SJSA1 (cell line): Measurements from ENCODE around the gene STXBP5L. TPM values are rescaled to one million over a fixed set of nuclear protein-coding genes. Genes with fewer than 3 reads are reported as not detected.
"Not testable (repeated sequence)": the region's sequence is repeated elsewhere in the genome, so short reads cannot be mapped to it uniquely, and the experiment has no call there.

Experiments
- DNase-seq, 2 experiments: peaks; one replicate each; pipeline ENCODE4 v3.0.0-alpha.2; 2015 to 2020; ENCODE audit warnings: low spot score in 2 of 2, low read depth in 1 of 2
- H3K27ac ChIP-seq: fragments of 250-450 bp; sonication (Bioruptor Pico); 2 replicates; pipeline ENCODE4 v1.5.1; 2020; ENCODE audit warnings: mild to moderate bottlenecking, moderate library complexity
- H3K27me3 ChIP-seq: fragments of 250-450 bp; sonication (Bioruptor Pico); replicated peaks from 2 replicates; pipeline ENCODE4 v1.5.1; 2020; ENCODE audit warnings: mild to moderate bottlenecking, moderate library complexity
- H3K36me3 ChIP-seq: fragments of 250-450 bp; sonication (Bioruptor Pico); 2 replicates; pipeline ENCODE4 v1.5.1; 2020; ENCODE audit warnings: mild to moderate bottlenecking
- H3K4me1 ChIP-seq: fragments of 250-450 bp; sonication (Bioruptor Pico); replicated peaks from 2 replicates; pipeline ENCODE4 v1.6.1; 2021; ENCODE audit warnings: mild to moderate bottlenecking
- H3K4me3 ChIP-seq: fragments of 250-450 bp; sonication (Bioruptor Pico); 2 replicates; pipeline ENCODE4 v1.5.1; 2020; ENCODE audit warnings: mild to moderate bottlenecking
- H3K9me3 ChIP-seq: fragments of 250-450 bp; sonication (Bioruptor Pico); replicated peaks from 2 replicates; pipeline ENCODE4 v1.5.1; 2020; ENCODE audit warnings: mild to moderate bottlenecking
- total RNA-seq: library from RNA; depleted of rRNA; stranded (reverse); fragments of >200 nt; shearing (Covaris generic); gene quantifications from 2 replicates; pipeline ENCODE4 v1.2.3, GENCODE V29; 2014; rRNA removed

STXBP5L gene
- 0.03 TPM in 1 of 2 replicates, not detected in the other for total RNA-seq

GRCh38 chr3:120908030-120908794 is at the start of gene STXBP5L:
Gene STXBP5L, plus strand, starts transcription at chr3:120908205. Its CDS starts 1,374 bp downstream, at chr3:120909579.
- no peaks in the 10 kb centered on the region for H3K36me3 ChIP-seq
- no peak within 1 kb of the TSS for H3K27ac ChIP-seq
- peaks cover 42% of the 10 kb centered on the region for H3K27me3 ChIP-seq
- H3K4me1 ChIP-seq, result peaks cover 9% of the 10 kb centered on the region
- peak within 1 kb of the TSS; percentile 30 for H3K4me3 ChIP-seq
- no peaks in the 10 kb centered on the region for H3K9me3 ChIP-seq
- DNase-seq, result peak; percentile 65 to 75

- peak; percentile 47 to 68 for DNase-seq
- H3K27ac ChIP-seq, result no peak overlapping the region
- no peaks in the 10 kb centered on the region for H3K9me3 ChIP-seq
- H3K4me1 ChIP-seq, result peaks cover 40% of the 10 kb centered on the region
- H3K4me3 ChIP-seq, result no peak overlapping the region
- H3K36me3 ChIP-seq, result no peaks in the 10 kb centered on the region
- H3K27me3 ChIP-seq, result no peaks in the 10 kb centered on the region; the same call in 1 of the 2 replicates
Measured at GRCh38 chr3:120858521-120858920, 49.5 kb upstream of the STXBP5L start.

- no peak overlapping the region for H3K4me3 ChIP-seq
- no peaks in the 10 kb centered on the region for H3K4me1 ChIP-seq
- no peaks in the 10 kb centered on the region for H3K9me3 ChIP-seq
- no peak for DNase-seq
- no peaks in the 10 kb centered on the region for H3K36me3 ChIP-seq
- peaks cover 7% of the 10 kb centered on the region; the same call in 1 of the 2 replicates for H3K27me3 ChIP-seq
- H3K27ac ChIP-seq, result no peak overlapping the region
Measured at GRCh38 chr3:120864541-120864940, 43.5 kb upstream of the STXBP5L start.

GRCh38 chr3:120875507-120875906 is 32.5 kb upstream of the STXBP5L start:
- H3K36me3 ChIP-seq, result no peaks in the 10 kb centered on the region
- H3K27me3 ChIP-seq, result 0 out of 2 replicates have a peak, but pooled peaks cover 3% of the 10 kb centered on the region
- no peak overlapping the region for H3K27ac ChIP-seq
- H3K4me1 ChIP-seq, result no peaks in the 10 kb centered on the region
- H3K9me3 ChIP-seq, result no peaks in the 10 kb centered on the region
- no peak for DNase-seq
- H3K4me3 ChIP-seq, result no peak overlapping the region

- no peak for DNase-seq
Measured at GRCh38 chr3:120875989-120876388, 32.0 kb upstream of the STXBP5L start.

GRCh38 chr3:120879411-120879810 is 28.6 kb upstream of the STXBP5L start:
- H3K4me3 ChIP-seq, result no peak overlapping the region
- no peaks in the 10 kb centered on the region for H3K27me3 ChIP-seq
- no peaks in the 10 kb centered on the region for H3K36me3 ChIP-seq
- no peaks in the 10 kb centered on the region for H3K4me1 ChIP-seq
- DNase-seq, result no peak
- no peaks in the 10 kb centered on the region for H3K9me3 ChIP-seq
- H3K27ac ChIP-seq, result no peak overlapping the region

More at GRCh38 chr3:120875989-120876388, 32.0 kb upstream of the STXBP5L start:
- H3K4me3 ChIP-seq, result no peak overlapping the region
- no peak overlapping the region for H3K27ac ChIP-seq
- H3K27me3 ChIP-seq, result 0 out of 2 replicates have a peak, but pooled peaks cover 3% of the 10 kb centered on the region
- H3K9me3 ChIP-seq, result no peaks in the 10 kb centered on the region
- H3K36me3 ChIP-seq, result no peaks in the 10 kb centered on the region
- no peaks in the 10 kb centered on the region for H3K4me1 ChIP-seq

- Histone ChIP-seq H3K27ac (no peak overlapping the region), H3K4me3 (no peak overlapping the region), H3K27me3 (0 out of 2 replicates have a peak, but pooled peaks cover 4% of the 10 kb centered on the region), H3K36me3 (no peaks in the 10 kb centered on the region), H3K9me3 (no peaks in the 10 kb centered on the region), H3K4me1 (no peaks in the 10 kb centered on the region)
- DNase-seq, result no peak
Measured at GRCh38 chr3:120892921-120893320, 15.1 kb upstream of the STXBP5L start.

GRCh38 chr3:120894316-120895057 is 13.5 kb upstream of the STXBP5L start:
- 0 out of 2 replicates have a peak, but pooled peaks cover 4% of the 10 kb centered on the region for H3K27me3 ChIP-seq
- H3K4me3 ChIP-seq, result no peak overlapping the region
- no peak for DNase-seq
- H3K4me1 ChIP-seq, result no peaks in the 10 kb centered on the region
- no peak overlapping the region for H3K27ac ChIP-seq
- H3K36me3 ChIP-seq, result no peaks in the 10 kb centered on the region
- H3K9me3 ChIP-seq, result no peaks in the 10 kb centered on the region

- H3K4me1 ChIP-seq, H3K4me3 ChIP-seq, DNase-seq, H3K27ac ChIP-seq, H3K36me3 ChIP-seq, H3K9me3 ChIP-seq, H3K27me3 ChIP-seq: not testable (repeated sequence)
Measured at GRCh38 chr3:120901716-120902115, 6.3 kb upstream of the STXBP5L start.

GRCh38 chr3:120903221-120903620 is 4.8 kb upstream of the STXBP5L start:
- no peaks in the 10 kb centered on the region for H3K36me3 ChIP-seq

GRCh38 chr3:120907659-120908029 is 361 bp upstream of the STXBP5L start:
- H3K4me3 ChIP-seq, result no peak overlapping the region
- H3K9me3 ChIP-seq, result no peaks in the 10 kb centered on the region
- H3K36me3 ChIP-seq, result no peaks in the 10 kb centered on the region
- peaks cover 42% of the 10 kb centered on the region for H3K27me3 ChIP-seq
- no peak overlapping the region for H3K27ac ChIP-seq
- DNase-seq, result no peak
- peaks cover 9% of the 10 kb centered on the region for H3K4me1 ChIP-seq

More at GRCh38 chr3:120903221-120903620, 4.8 kb upstream of the STXBP5L start:
- DNase-seq, result no peak
- Histone ChIP-seq H3K4me3 (no peak overlapping the region), H3K27me3 (peaks cover 16% of the 10 kb centered on the region), H3K27ac (no peak overlapping the region), H3K4me1 (peaks cover 6% of the 10 kb centered on the region), H3K9me3 (no peaks in the 10 kb centered on the region)

GRCh38 chr3:120908795-120909601 is 993 bp downstream of the STXBP5L start:
- Histone ChIP-seq H3K9me3 (no peaks in the 10 kb centered on the region), H3K4me3 (peak overlapping the region; percentile 30; the same call in 1 of the 2 replicates), H3K36me3 (no peaks in the 10 kb centered on the region), H3K4me1 (peaks cover 9% of the 10 kb centered on the region), H3K27me3 (peaks cover 42% of the 10 kb centered on the region), H3K27ac (no peak overlapping the region)
- DNase-seq, result peak in 1 of 2 experiments; percentile 33

GRCh38 chr3:120909602-120909878 is 1.5 kb downstream of the STXBP5L start:
- H3K27me3 ChIP-seq, result peaks cover 42% of the 10 kb centered on the region
- DNase-seq, result no peak
- H3K9me3 ChIP-seq, result no peaks in the 10 kb centered on the region
- no peak overlapping the region for H3K27ac ChIP-seq
- H3K36me3 ChIP-seq, result no peaks in the 10 kb centered on the region
- peaks cover 9% of the 10 kb centered on the region for H3K4me1 ChIP-seq
- H3K4me3 ChIP-seq, result no peak overlapping the region
